Endodermal cell (in vitro differentiated cells): ENCODE data around the gene MAP7D3. TPM values are rescaled to one million over a fixed set of nuclear protein-coding genes. Genes with fewer than 3 reads are reported as not detected.

ENCODE experiments used
- DNase-seq: peaks from one replicate; pipeline ENCODE4 v3.0.0-alpha.2; 2017
- H3K27ac ChIP-seq: 2 replicates; pipeline ENCODE4 v1.5.1; 2013; ENCODE audit warnings: mild to moderate bottlenecking, low read depth, low read length, moderate library complexity
- H3K27me3 ChIP-seq: 2 replicates; pipeline ENCODE4 v1.6.1; 2013; ENCODE audit warnings: mild to moderate bottlenecking, low read length, moderate library complexity; ENCODE audit not compliant: insufficient read depth, control insufficient read depth, poor library complexity, severe bottlenecking
- H3K36me3 ChIP-seq: 2 replicates; pipeline ENCODE4 v1.7.0; 2013; ENCODE audit warnings: mild to moderate bottlenecking, low read length, moderate library complexity; ENCODE audit not compliant: control insufficient read depth, insufficient read depth
- H3K4me1 ChIP-seq: one replicate; pipeline ENCODE4 v1.7.0; 2013; ENCODE audit warnings: low read length; ENCODE audit not compliant: control insufficient read depth, insufficient read depth
- H3K4me3 ChIP-seq: 2 replicates; pipeline ENCODE4 v1.5.1; 2013; ENCODE audit warnings: mild to moderate bottlenecking, low read length, moderate library complexity
- H3K9ac ChIP-seq: 2 replicates; pipeline ENCODE4 v1.6.1; 2013; ENCODE audit warnings: mild to moderate bottlenecking, low read length, moderate library complexity; ENCODE audit not compliant: poor library complexity, severe bottlenecking; ENCODE audit errors: extremely low read depth
- H3K9me3 ChIP-seq: 2 replicates; pipeline ENCODE4 v1.6.1; 2013; ENCODE audit warnings: mild to moderate bottlenecking, low read length, moderate library complexity; ENCODE audit not compliant: control insufficient read depth
- H3K27ac Mint-ChIP-seq: 2 replicates; pipeline ENCODE4 v1.8.0; 2020; ENCODE audit warnings: mixed read lengths
- H3K27me3 Mint-ChIP-seq: 2 replicates; pipeline ENCODE4 v1.8.0; 2021; ENCODE audit warnings: mild to moderate bottlenecking, mixed read lengths; ENCODE audit not compliant: insufficient read depth
- H3K36me3 Mint-ChIP-seq: 2 replicates; pipeline ENCODE4 v1.8.0; 2020; ENCODE audit warnings: low read depth, mixed read lengths
- H3K4me1 Mint-ChIP-seq: 2 replicates; pipeline ENCODE4 v1.8.0; 2020; ENCODE audit warnings: mixed read lengths
- H3K4me3 Mint-ChIP-seq: 2 replicates; pipeline ENCODE4 v1.8.0; 2020; ENCODE audit warnings: mild to moderate bottlenecking, moderate library complexity, mixed read lengths
- H3K9me3 Mint-ChIP-seq: 2 replicates; pipeline ENCODE4 v1.8.0; 2020; ENCODE audit warnings: mild to moderate bottlenecking, mixed read lengths
- CTCF ChIP-seq: fragments of 200-600 bp; sonication (generic); conservative IDR thresholded peaks from 2 replicates; pipeline ENCODE4 v1.5.0; 2021; ENCODE audit warnings: antibody characterized with exemption, mild to moderate bottlenecking
- WGBS, 2 experiments: methylation state at CpG; one replicate each; pipeline versions ENCODE4 v1.1.5 to v1.1.7; 2013; ENCODE audit warnings: missing lambda C conversion rate in 2 of 2, mixed read lengths in 1 of 2; ENCODE audit not compliant: insufficient coverage in 1 of 2, insufficient read length in 1 of 2; 5-methylcytosine and 5-hydroxymethylcytosine counted together
- total RNA-seq, 2 donors: library from RNA; stranded (reverse); fragmentation: NEBNext Ultra II Directional in 1 of 2; extraction: Animal tissue kit (Norgen Biotek cat#: 25700) in 1 of 2; gene quantifications; 2 replicates in 1 of 2; 3 replicates in 1 of 2; pipeline ENCODE4 v1.2.1, GENCODE V29; 2021

MAP7D3 gene
- total RNA-seq, 2 donors from 2014 or later: 12.3 to 14.2 TPM

- Mint-ChIP-seq H3K9me3 (peaks cover 52% of the 10 kb centered on the region), H3K4me1 (peaks cover 3% of the 10 kb centered on the region), H3K4me3 (no peak overlapping the region), H3K27ac (no peak overlapping the region), H3K36me3 (peaks cover 13% of the 10 kb centered on the region), H3K27me3 (no peaks in the 10 kb centered on the region)
- Histone ChIP-seq H3K9ac (no peak overlapping the region), H3K4me3 (no peak overlapping the region), H3K36me3 (peaks cover 4% of the 10 kb centered on the region), H3K9me3 (no peaks in the 10 kb centered on the region), H3K4me1 (no peaks in the 10 kb centered on the region), H3K27me3 (no peaks in the 10 kb centered on the region), H3K27ac (no peak overlapping the region)
- TF ChIP-seq CTCF: no peak
- DNase-seq: no peak
Observed at GRCh38 chrX:136215559-136215958, 35.6 kb downstream of the MAP7D3 start.

- no peak for TF ChIP-seq CTCF
- Mint-ChIP-seq H3K4me3 (no peak overlapping the region), H3K36me3 (peaks cover 10% of the 10 kb centered on the region), H3K9me3 (peaks cover 56% of the 10 kb centered on the region), H3K27me3 (no peaks in the 10 kb centered on the region), H3K27ac (no peak overlapping the region), H3K4me1 (peaks cover 3% of the 10 kb centered on the region)
- WGBS, 2 experiments: 80 to 91% methylated on average over 3 to 7 of the region's 7 CpGs
- Histone ChIP-seq H3K9ac (no peak overlapping the region), H3K36me3 (no peaks in the 10 kb centered on the region), H3K4me3 (no peak overlapping the region), H3K27ac (no peak overlapping the region), H3K4me1 (no peaks in the 10 kb centered on the region), H3K9me3 (no peaks in the 10 kb centered on the region), H3K27me3 (no peaks in the 10 kb centered on the region)
- no peak for DNase-seq
Observed at GRCh38 chrX:136214551-136214950, 36.6 kb downstream of the MAP7D3 start.

GRCh38 chrX:136212557-136213111, 38.6 kb downstream of the MAP7D3 start:
- no peak for TF ChIP-seq CTCF
- no peak overlapping the region for H3K27ac Mint-ChIP-seq

More at GRCh38 chrX:136212557-136213111, 38.6 kb downstream of the MAP7D3 start:
- H3K36me3 ChIP-seq: no peaks in the 10 kb centered on the region
- H3K9ac ChIP-seq: no peak overlapping the region
- H3K4me1 ChIP-seq: no peaks in the 10 kb centered on the region
- peaks cover 5% of the 10 kb centered on the region for H3K4me1 Mint-ChIP-seq
- H3K27me3 ChIP-seq: no peaks in the 10 kb centered on the region
- no peaks in the 10 kb centered on the region for H3K36me3 Mint-ChIP-seq
- no peak overlapping the region for H3K27ac ChIP-seq
- peaks cover 2% of the 10 kb centered on the region for H3K27me3 Mint-ChIP-seq
- peaks cover 56% of the 10 kb centered on the region for H3K9me3 Mint-ChIP-seq
- WGBS, 2 experiments: 92 to 93% methylated on average over 7 to 17 of the region's 17 CpGs
- no peaks in the 10 kb centered on the region for H3K9me3 ChIP-seq
- DNase-seq: no peak
- no peak overlapping the region for H3K4me3 Mint-ChIP-seq
- H3K4me3 ChIP-seq: no peak overlapping the region
